ENCODE results near the gene BCL2L13. TPM values are rescaled to one million over a fixed set of nuclear protein-coding genes. Genes with fewer than 3 reads are reported as not detected.

BCL2L13 gene
- total RNA-seq, 1 experiment from 2014 or later, result 38.1 TPM

GRCh38 chr22:17744430-17744829 is 105.9 kb downstream of the BCL2L13 start (continued):
- no peak for TF ChIP-seq ZNF512 (CRISPR knock-in tag; IDR thresholded peaks at IDR 0.05; ENCODE audit: borderline replicate concordance)
- no peak for TF ChIP-seq ZNF317 (CRISPR knock-in tag; IDR thresholded peaks at IDR 0.05; ENCODE audit: borderline replicate concordance, low read depth)
- no peak for TF ChIP-seq JUN (CRISPR knock-in tag; IDR thresholded peaks at IDR 0.05)
- TF ChIP-seq NR1H2 (CRISPR knock-in tag; IDR thresholded peaks at IDR 0.05), result no peak
- TF ChIP-seq, protein P1, sequence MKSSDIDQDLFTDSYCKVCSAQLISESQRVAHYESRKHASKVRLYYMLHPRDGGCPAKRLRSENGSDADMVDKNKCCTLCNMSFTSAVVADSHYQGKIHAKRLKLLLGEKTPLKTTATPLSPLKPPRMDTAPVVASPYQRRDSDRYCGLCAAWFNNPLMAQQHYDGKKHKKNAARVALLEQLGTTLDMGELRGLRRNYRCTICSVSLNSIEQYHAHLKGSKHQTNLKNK (CRISPR knock-in tag; IDR thresholded peaks at IDR 0.05), result no peak
- TF ChIP-seq CBFB (CRISPR knock-in tag; IDR thresholded peaks at IDR 0.05; ENCODE audit: low read depth), result no peak
- no peak for TF ChIP-seq CREM (CRISPR knock-in tag; IDR thresholded peaks at IDR 0.05)

GRCh38 chr22:17746916-17747315 is 108.4 kb downstream of the BCL2L13 start:
- no peaks in the 10 kb centered on the region for H3K27me3 Mint-ChIP-seq (ENCODE audit: low read depth)
- no peak overlapping the region for H3K4me3 Mint-ChIP-seq
- ATAC-seq, result no peak
- H3K27ac Mint-ChIP-seq, result no peak overlapping the region
- DNase-seq (ENCODE audit: low spot score), result no peak
- no peaks in the 10 kb centered on the region for H3K36me3 Mint-ChIP-seq
- no peaks in the 10 kb centered on the region for H3K9me3 Mint-ChIP-seq
- CTCF ChIA-PET, result interaction anchor here (0.6 to 9.7 kb wide), 4 partner anchors 39 to 395 kb away, joined by 3 to 302 read pairs (median 4); no protein-coding TSS in a partner anchor
- TF ChIP-seq EMX1 (CRISPR knock-in tag; IDR thresholded peaks at IDR 0.05) (no peak), ZBTB21 (CRISPR knock-in tag; IDR thresholded peaks at IDR 0.05; ENCODE audit: borderline replicate concordance) (no peak), E2F1 (CRISPR knock-in tag; IDR thresholded peaks at IDR 0.05) (no peak), PRRX2 (CRISPR knock-in tag; IDR thresholded peaks at IDR 0.05) (no peak), SOX15 (CRISPR knock-in tag; IDR thresholded peaks at IDR 0.05) (no peak), ZNF232 (CRISPR knock-in tag; IDR thresholded peaks at IDR 0.05) (no peak), HMGA2 (CRISPR knock-in tag; IDR thresholded peaks at IDR 0.05) (no peak), ZNF416 (CRISPR knock-in tag; IDR thresholded peaks at IDR 0.05) (no peak), GRHL2 (CRISPR knock-in tag; IDR thresholded peaks at IDR 0.05; ENCODE audit: insufficient replicate concordance, severe bottlenecking) (no peak), FOXK1 (CRISPR knock-in tag; IDR thresholded peaks at IDR 0.05) (no peak), RORB (CRISPR knock-in tag; IDR thresholded peaks at IDR 0.05) (no peak)
- TF ChIP-seq, protein P2, sequence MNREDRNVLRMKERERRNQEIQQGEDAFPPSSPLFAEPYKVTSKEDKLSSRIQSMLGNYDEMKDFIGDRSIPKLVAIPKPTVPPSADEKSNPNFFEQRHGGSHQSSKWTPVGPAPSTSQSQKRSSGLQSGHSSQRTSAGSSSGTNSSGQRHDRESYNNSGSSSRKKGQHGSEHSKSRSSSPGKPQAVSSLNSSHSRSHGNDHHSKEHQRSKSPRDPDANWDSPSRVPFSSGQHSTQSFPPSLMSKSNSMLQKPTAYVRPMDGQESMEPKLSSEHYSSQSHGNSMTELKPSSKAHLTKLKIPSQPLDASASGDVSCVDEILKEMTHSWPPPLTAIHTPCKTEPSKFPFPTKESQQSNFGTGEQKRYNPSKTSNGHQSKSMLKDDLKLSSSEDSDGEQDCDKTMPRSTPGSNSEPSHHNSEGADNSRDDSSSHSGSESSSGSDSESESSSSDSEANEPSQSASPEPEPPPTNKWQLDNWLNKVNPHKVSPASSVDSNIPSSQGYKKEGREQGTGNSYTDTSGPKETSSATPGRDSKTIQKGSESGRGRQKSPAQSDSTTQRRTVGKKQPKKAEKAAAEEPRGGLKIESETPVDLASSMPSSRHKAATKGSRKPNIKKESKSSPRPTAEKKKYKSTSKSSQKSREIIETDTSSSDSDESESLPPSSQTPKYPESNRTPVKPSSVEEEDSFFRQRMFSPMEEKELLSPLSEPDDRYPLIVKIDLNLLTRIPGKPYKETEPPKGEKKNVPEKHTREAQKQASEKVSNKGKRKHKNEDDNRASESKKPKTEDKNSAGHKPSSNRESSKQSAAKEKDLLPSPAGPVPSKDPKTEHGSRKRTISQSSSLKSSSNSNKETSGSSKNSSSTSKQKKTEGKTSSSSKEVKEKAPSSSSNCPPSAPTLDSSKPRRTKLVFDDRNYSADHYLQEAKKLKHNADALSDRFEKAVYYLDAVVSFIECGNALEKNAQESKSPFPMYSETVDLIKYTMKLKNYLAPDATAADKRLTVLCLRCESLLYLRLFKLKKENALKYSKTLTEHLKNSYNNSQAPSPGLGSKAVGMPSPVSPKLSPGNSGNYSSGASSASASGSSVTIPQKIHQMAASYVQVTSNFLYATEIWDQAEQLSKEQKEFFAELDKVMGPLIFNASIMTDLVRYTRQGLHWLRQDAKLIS (CRISPR knock-in tag; IDR thresholded peaks at IDR 0.05; ENCODE audit: borderline replicate concordance), result no peak
- TF ChIP-seq, protein P3, sequence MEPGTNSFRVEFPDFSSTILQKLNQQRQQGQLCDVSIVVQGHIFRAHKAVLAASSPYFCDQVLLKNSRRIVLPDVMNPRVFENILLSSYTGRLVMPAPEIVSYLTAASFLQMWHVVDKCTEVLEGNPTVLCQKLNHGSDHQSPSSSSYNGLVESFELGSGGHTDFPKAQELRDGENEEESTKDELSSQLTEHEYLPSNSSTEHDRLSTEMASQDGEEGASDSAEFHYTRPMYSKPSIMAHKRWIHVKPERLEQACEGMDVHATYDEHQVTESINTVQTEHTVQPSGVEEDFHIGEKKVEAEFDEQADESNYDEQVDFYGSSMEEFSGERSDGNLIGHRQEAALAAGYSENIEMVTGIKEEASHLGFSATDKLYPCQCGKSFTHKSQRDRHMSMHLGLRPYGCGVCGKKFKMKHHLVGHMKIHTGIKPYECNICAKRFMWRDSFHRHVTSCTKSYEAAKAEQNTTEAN (CRISPR knock-in tag; IDR thresholded peaks at IDR 0.05), result no peak
- POLR2A ChIA-PET, result no interaction called here
- peaks cover 16% of the 10 kb centered on the region for H3K4me1 Mint-ChIP-seq
